Stimulated activated CD4-positive, alpha-beta T cell treated with anti-CD3 and anti-CD28 coated beads, Interleukin-1b, Interleukin-23, amount 100 ng/mL, for 48 hours (primary cell): ENCODE data around the gene ARHGAP40.

Source experiments
- DNase-seq: peaks from one replicate; pipeline ENCODE4 v3.0.0-alpha.2; 2020

The ARHGAP40 gene

DNA sequence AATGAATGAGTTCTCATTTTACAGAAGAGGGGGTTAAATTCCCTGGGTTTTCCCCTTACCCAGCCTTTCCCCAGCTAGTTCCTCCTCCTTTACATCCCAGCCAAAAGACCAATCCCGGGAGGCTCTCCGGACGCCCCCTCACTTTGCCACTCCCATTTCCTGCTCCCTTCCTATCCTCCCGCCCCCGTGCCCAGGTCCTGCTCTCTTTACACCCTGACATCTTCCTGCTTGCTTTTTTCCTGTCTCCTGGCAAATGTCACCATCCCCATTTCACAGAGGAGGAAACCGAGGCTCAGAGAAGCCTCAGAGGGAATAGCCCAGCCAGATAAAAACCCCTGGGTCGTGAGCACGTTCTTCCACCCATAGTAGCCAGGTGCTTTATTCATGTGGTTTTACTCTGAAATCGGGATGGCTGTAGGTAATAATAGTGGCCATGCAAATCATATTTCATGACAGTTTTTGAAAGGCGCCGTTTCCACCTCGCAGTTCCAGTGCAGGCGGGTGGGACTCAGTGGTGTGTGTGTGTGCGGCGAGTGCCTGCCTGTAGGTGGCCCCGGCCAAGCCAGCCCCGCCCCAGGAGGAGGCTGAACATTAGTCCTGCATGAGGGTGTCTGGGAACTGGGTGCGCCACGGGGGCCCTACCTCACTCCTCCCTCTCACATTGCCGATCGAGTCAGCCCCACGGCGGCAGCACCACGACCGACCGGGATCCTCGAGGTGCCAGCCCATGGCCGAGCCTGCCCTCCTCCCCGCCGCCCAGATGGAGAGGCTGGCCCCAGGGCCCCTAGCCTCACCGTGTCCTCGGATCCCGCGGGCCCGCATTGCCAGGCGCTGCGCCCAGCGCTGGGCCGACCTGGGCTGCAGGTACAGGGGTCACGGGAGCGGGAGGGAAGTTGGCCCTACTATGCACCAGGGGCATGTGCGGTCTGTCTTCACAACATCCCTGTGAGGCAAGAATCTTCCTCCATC, at the start of gene ARHGAP40:
TSS of gene ARHGAP40 (plus strand) at position 594 of the 969 bp plus-strand sequence.
- DNase-seq: peak; percentile 31

DNA sequence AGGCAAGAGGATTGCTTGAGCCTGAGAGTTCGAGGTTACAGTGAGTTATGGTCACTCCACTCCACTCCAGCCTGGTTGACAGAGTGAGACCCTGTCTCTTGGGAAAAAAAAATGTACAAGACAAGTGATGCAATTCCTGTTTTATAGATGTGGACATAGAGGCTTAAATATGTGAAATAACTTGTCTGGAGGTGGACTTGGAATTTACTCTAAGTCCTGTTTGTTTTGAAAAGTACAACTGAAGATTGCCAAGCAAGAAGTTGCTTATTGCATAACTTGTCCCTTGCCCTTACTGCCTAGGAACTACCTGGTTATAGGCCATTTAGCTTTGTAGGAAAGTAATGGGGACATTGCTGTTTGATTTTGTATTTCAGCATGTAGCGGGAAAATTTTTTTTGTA, 46.6 kb upstream of the ARHGAP40 start:
- no peak for DNase-seq

DNA sequence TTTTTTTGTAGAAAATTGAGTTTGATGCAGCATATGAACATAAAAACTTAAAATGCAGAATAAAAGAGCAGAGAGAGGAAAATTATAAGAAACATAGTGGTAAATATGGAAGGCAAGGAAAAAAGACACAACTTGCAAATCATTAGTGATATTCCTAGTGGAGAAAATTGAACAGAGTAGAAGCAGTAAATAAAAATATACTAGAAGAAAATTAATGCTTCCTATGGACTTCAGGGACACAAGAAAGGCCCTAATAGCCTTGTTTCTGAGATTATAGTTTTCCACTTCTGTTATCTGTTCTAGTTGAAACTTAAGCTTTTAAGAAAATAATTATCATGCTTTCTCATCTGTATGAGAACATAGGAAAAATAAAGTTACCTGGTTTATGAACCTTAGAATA, 46.2 kb upstream of the ARHGAP40 start:
- no peak for DNase-seq

DNA sequence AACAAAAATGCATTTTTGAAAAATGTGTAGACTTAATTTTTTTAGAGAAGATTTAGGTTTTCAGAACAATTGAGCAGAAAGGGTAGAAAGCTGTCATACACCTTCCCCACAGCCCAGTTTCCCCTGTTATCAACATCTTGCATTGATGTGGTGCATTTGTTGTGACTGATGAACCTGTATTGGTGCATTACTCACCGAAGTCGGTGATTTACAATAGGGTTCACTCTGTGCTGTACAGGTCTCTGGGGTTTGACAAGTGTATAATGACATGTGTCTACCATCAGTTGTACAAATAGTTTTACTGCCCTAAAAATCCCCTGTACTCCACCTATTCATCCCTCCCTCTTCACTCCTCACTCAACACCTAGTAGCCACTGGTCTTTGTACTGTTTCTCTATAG, 44.4 kb upstream of the ARHGAP40 start:
- DNase-seq: no peak

DNA sequence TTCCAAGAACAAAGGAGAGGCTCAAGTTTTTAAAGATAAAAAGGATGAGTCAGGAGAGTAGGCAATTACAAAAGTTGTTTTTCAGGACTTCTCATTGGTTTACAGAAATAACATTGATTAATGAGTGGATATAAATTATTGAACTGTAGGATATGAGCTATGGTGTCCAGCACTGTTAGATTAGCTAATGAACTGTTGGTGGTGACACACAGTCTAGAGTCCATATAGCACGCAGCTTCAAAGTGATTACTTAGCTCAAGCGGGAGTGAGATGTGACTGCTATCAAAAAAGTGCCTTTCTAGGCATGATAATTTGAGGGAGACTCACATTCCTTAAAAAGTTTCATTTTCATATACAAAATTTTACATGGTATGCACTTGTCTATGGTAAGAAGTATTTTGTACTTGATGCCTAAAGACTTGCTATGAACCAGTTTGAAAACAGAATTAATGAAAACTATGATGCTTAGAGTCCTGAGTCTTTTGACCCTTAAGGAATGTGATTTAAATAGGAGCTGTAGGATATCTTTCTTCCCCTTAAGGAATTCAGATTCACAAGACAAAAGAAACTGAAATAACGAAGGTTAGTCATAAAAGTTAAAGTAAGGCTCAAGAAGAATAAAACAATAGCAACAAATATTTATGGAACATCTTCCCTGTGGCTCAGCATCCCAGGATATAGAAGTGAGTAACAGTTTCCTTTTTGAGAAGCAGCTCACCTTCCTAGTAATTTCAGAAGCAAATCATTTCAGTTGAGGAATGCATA, 42.8 kb upstream of the ARHGAP40 start:
- DNase-seq: no peak

DNA sequence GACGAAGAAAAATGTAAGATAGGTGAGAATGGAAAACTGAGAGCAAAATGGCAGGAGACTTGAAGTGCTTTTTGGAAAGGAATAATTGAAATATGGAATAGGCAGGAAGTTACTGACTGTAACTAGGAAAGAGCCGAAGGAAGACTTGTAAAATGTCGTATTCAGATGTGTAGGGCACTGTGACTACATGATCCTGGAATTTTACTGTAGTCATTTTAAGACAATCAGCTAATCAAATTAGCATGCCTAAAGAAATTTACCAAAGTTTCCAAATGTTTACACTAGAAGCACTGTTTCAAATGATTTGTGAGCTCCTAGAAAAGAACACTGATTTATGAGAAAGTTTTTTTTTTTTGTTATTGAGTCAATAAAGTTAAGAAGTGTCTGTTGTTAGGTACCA, 41.8 kb upstream of the ARHGAP40 start:
- no peak for DNase-seq

DNA sequence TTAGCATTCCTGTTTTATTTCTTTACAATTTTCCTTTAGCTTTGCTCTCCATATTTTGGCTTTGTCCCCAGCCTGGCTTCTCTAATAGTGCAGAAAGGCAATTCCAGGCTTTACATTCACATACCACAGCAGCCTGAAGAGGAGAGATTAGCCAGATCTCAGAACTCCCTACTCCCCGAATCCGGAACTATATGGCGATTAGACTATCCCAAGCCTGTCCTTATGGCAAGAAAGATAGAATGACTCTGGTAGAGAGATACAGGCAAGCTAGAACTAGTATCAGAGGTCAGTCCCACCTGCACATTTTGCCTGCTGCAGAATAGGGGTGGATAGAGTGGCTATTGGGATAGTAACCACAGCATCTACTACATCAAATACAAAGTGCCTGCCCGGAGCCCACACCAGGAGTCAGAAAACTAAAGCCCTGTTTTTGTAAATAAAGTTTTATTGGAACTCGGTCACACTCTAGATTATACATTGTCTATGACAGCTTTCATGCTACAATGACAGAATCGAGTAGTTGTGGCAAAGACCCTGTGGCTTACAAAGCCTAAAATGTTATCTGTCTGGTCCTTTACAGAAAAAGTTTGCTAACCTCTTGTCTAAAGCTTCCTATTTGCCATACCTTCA, 37.7 kb upstream of the ARHGAP40 start:
- no peak for DNase-seq

DNA sequence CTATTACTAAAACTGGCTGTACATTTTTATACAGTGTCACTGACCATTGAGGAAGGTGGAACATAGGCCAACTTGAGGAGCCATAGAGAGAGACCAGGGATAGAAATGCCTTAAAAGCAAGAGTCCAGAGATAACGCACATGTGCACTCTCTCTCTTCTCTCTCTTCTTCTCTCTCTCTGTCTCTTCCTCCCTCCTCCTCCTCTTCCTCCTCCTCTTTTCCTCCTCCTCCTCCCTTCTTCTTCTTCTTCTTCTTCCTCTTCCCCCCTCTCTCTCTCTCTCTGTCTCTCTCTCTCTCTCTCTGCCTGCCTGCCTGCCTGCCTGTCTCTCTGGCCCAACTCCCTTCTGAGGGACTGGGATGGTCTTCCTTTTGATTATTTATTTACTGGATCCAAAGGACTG, 36.9 kb upstream of the ARHGAP40 start:
- no peak for DNase-seq

DNA sequence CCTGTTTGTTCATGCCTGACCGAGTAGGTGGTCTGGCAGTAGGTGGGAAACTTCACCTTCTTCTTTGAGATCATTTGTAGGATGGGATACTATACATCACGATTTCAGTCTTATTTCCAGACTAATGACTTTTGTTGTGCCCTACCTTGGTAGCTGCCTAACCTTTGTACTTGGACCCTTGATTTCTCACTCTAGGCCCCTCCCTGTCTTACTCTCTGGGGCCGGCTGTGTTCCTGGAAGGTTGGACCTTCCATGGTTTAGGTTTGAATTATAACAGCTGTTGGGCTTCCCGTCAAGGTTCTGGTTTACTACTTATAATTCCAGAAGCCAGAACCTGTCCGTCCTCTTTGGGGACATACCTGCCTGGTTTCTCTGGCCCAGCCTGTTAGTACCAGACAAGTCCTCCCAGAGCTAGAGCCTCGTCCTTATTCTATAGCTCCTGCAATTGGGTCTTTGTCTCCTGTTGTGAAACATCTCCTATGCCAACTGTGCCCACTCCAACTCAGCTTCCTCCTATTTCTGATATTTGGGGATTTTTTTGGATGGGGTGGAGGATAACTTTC, 35.5 kb upstream of the ARHGAP40 start:
- DNase-seq: no peak

DNA sequence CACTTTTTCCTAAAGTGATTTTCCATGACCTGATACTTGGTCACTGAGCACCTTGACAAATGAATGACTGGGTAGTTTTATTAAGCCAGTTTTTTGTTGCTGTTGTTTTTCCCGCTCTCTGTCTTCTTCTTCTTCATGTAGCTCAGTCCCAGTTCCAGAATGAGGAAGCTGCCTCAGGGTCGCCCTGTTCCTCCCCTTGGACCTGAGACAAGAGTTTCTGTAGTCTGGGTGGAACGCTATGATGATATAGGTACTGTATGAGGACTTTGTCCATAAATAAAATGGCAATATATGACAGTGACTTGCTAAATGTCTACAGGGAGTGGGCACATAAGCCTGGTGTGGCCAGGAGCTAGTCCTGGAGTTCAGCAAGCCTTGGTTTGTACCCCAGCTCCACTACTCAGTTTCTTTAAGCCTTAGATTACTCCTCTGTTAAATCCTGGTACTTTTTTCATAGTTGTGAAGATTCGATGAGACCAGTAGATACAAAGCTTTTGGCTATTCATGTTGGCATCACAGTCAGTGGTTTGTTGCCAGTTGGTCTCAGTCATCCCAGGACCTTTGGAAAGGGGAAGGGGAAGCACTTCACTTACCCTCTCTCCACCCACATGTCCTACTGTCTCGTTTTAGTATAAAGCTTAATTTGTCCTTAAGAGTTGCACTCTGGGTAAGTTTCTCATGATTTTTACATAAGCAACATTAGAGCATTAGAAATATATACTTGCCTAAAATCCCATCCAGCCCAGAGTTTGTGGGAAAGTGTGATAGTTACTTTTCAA, 31.7 kb upstream of the ARHGAP40 start:
- no peak for DNase-seq

DNA sequence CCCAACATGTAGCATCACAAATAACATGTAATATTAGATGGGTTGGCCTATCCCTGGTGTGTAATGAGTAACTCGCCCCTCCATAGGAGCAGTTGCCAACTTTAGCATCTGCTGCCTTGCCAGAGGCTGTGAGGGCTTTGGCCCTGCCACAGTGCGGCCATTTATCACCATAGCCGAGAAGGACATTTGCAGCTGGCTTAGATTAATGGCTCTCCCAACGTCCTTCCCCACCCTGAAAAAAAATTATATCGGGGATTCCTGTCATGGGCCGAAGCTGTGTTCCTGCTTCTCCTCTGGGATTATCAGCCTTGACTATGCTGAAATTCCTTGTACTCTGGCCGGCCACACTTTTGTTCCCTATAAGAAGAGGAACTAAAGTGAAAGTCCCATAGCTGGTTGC, 28.2 kb upstream of the ARHGAP40 start:
- DNase-seq: no peak

DNA sequence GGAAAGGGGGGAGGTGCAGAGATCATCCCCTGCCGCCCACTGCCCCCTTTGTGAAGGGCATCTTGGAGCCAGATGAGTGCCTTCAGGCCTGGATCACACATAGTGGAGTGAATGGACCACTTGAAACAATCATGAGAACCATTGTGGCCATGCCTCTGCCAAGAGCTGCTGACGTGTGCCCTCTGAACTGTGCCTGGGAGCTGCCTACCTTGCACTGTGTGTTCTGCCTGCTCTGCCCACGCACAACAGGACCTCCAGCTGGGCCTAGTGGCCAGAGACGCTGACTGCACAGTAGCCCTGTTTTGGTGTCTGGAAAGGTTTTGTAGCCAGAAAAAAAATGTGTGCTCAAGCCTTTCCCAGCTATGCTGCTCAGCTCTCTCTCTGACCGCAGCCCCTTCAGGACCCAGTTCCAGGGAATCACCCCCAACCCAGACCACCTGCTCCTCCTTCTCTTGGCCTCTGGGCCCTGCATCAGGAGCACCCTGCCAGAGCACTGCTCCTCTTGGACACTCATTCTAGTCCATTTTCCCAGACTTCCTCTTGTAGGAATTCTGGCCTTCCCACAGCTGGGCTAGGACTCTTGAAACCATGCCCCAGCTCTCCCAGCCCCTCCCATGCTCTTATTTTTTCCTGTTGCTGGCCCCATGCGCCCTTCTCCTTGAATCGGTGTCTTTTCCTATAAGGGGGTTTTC, 22.2 kb upstream of the ARHGAP40 start:
- DNase-seq: no peak

DNA sequence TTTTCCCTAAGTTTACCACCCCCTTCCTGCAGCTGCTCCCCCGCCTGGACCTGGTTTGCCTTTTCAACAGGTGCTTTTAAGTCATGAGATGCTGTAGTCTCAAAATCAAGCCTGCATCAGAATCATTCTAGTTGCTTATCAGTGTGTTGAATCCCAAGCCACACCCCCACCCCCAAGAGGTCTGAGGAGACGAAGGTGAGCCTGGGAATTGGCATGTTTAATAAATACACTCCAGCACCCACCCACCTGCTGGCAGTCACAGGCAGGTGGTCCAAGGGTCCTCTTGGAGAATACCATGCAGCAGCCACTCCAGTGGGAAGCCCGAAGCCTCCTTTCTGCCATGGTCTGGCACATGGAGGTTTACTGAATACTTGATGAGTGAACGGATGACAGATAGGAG, 21.7 kb upstream of the ARHGAP40 start:
- DNase-seq: no peak

DNA sequence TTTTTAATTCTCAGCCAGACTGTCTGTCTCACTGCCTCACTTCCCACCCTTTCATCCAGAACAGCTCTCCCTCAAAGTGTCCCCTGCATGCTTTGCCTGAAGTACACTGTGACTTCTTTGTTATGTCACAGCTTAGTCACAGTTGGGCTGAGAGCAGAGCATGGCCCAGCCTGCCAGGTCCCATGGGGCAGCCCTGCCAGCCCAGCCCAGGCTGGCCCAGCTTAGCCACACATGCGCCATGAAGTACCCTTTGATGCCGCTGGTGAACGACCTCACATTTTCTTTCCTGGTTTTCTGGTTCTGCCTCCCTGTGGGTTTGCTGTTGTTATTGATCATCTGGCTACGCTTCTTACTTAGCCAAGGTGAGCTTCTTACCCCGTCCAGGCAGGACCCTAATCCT, 20.6 kb upstream of the ARHGAP40 start, which contains the start of gene ADIG:
TSS of gene ADIG (plus strand) at position 185 of the 400 bp plus-strand sequence. CDS start at position 239, 54 bp downstream.
- no peak for DNase-seq

DNA sequence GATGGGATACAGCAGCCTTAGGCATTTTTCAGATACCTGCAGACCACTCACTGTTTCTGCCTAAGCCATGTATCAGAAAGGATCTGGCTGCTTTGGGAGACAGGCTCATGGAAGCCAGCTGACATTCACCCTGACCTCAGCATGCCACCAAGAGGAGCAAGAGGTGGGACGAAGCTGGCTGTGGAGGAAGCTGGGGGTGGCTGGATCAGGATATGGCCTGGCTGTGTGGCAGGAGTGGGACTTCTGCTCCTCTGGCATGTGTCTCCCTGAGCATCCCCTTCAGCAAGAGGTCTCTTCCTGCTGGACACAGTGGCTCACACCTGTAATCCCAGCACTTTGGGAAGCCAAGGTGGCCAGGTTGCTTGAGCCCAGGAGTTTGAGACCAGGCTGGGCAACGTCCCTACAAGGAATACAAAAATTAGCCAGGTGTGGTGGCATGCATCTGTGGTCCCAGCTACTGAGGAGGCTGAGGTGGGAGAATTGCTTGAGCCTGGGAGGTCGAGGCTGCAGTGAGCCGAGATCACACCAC, 19.7 kb upstream of the ARHGAP40 start:
- no peak for DNase-seq

DNA sequence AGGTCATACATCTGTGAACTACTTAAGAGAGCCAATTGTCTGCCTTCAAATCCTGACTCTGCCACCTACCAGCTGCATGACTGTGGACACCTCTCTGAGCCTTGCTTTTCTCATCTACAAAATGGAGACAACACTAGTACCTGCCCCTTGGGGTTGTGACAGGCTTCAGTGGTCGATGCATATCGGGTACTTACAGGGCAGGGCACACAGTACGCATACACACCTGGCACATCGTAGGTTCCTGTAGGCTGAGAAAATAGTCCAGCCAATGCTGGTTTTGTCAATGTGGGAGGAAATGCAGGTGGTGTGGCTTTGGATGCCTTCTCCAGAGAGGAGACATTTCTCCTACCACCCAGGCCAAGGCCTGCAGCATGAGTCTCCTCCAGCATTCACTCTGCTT, 18.3 kb upstream of the ARHGAP40 start:
- no peak for DNase-seq

DNA sequence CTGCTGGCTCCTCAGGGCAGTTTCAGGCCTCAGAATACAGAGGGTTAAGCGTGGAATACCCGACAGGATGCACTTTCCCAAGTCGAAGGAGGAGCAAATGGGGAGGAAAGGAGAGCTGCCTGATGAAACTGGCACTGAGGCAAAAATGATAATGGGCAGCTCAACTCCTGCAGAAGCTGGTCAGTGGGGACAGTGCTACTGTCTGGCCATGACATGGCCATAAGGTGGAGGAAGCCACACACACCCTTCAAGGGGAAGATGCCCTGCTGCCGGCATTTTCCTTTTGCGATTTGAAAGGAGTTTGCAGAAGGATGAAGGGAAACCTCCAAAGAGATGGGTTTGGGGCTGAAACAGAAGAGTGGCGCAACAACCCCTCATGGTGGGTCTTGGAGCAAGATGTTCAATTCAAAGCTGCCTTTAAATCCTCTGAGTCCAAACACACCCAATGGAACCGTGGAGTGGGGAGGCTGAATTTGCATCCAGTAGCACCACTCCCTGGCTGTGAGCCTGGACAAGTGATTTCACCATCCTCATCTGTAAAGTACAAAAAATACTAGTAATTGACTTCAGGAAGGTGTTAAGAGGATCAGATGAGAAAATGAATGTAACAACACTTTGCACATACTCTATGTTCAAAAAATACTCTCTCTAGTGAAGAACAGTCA, 17.4 kb upstream of the ARHGAP40 start:
- no peak for DNase-seq

DNA sequence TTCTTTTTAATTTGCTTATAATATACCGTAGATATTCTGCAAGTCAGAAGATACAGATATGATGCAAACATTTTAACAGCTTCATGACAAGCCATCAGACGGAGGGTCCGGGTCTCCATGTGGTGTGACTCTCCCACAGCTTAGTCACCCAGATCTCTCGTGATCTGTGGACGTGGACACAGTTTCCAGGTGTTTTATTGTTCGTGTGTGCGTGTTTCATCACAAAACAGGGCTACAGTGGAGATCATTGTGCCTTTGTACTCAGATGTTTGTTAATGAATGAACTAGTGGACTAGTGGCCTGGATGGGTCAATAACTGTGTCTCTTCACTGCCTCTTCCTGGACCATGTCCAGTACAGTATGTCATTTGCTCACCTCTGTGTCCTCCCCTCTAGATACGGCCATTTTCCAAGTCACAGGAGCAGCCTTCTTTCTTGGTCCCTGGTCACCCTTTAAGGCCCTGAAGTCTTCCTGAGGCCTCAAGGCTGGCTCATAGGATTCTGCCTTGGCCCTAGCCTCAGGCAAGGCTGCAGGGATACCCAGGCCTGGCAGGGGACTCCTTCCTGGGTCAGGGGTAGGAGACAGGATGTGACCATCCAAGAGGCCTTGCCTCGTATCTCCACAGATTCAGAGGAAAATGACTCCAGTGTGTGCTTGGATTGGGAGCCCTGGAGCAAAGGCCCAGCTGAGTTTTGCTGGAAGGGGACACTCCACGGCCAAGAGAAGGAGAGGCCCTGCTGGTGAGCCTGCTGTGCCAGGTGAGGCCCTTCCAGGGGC, 16.0 kb upstream of the ARHGAP40 start:
- DNase-seq: no peak

DNA sequence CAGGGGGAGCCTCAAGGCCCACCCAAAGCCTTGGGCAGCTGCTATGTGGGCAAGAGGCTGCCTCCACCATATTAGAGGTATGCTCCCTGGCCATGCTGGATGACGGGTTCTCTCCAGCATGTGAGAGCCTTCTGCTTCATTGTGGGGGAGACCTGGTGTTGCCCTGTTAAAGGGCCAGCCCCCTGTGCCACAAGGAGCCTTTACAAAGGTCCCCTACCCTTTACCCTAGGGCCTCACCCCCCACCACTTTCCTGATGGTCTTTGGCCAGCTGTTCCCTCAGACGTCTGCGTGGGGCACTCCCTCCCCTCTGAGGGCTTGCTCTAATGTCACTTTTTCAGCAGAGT, 15.5 kb upstream of the ARHGAP40 start:
- DNase-seq: no peak

DNA sequence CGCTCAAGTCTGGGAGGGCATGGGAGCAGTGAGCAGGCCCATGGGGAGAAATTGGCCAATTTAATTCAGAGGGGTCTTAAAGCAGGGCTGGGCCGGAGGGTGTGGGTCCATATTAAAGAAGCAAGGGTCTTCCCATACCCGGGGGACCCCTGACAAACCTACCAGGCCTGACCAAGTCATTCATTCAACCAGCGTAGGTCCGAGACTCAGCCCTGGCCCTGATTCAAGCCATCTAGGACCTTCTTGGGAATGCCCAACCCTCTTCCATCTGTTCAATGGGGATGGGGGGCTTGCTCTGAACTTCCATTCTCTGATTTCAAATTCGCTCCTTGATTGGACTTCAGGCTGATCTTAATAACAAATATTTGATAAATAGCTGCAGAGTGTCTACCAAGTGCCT, 13.3 kb upstream of the ARHGAP40 start:
- DNase-seq: no peak
